BJ (cell line): ENCODE results near the gene RTEL1. TPM values are rescaled to one million over a fixed set of nuclear protein-coding genes. Genes with fewer than 3 reads are reported as not detected.

Experiments
- CTCF ChIA-PET: fragments of 350-600 bp; formaldehyde crosslinking; extraction: SDS; loops from one replicate; lab custom pipeline; 2021; ENCODE audit warnings: antibody characterized with exemption, inconsistent platforms; lab: Yijun Ruan, JAX
- POLR2A ChIA-PET: fragments of 300-600 bp; sonication (Branson Sonifier 250); formaldehyde crosslinking; extraction: SDS; loops from one replicate; lab custom pipeline; 2021; ENCODE audit warnings: antibody characterized with exemption; lab: Charles Lee
- DNase-seq: peaks from one replicate; pipeline ENCODE4 v3.0.0-alpha.2; 2011; ENCODE audit warnings: low read depth
- H3K27me3 ChIP-seq: 2 replicates; pipeline ENCODE4 v1.6.0; 2011; ENCODE audit warnings: low read length; ENCODE audit not compliant: control insufficient read depth, insufficient read depth
- H3K36me3 ChIP-seq: 2 replicates; pipeline ENCODE4 v1.5.1; 2011; ENCODE audit warnings: low read length; ENCODE audit not compliant: control insufficient read depth, insufficient read depth
- H3K4me3 ChIP-seq: 2 replicates; pipeline ENCODE4 v1.5.1; 2011; ENCODE audit warnings: low read depth, mild to moderate bottlenecking, control low read depth, low read length
- polyA plus RNA-seq: library from polyadenylated mRNA; depleted of rRNA; stranded (reverse); fragments of >200 nt; gene quantifications from 2 replicates; pipeline ENCODE4 v1.2.3, GENCODE V29; 2011
- TF ChIP-seq, protein P1 (sequence below): IDR thresholded peaks from 2 replicates; pipeline ENCODE4 v1.5.1; 2011; ENCODE audit warnings: low read depth, mild to moderate bottlenecking, control low read depth, inconsistent platforms, low read length, moderate library complexity; ENCODE audit not compliant: insufficient read depth

Gene RTEL1
- polyA plus RNA-seq, 1 experiment, result 18.3 TPM

DNA sequence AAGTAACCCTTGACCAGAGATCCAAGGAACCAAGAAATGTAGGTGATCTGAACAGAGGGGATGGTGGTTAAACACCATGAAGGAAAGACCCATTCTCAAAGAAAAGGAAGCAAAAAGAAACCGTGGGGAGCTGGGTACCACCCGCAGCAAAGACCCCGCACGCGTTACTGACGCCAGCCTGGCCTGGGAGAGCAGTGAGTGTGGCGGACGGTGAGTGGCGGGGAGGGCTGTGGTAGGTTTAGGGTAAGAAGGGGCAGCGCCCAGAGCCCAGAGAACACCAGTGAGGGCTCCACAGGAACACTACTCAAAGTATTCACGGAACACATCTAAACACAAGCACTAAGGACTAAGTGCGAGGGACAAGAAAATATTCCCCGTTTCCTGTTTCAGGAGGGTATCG, 35.4 kb upstream of the RTEL1 start:
- CTCF ChIA-PET, result no interaction called here
- TF ChIP-seq, protein P1, sequence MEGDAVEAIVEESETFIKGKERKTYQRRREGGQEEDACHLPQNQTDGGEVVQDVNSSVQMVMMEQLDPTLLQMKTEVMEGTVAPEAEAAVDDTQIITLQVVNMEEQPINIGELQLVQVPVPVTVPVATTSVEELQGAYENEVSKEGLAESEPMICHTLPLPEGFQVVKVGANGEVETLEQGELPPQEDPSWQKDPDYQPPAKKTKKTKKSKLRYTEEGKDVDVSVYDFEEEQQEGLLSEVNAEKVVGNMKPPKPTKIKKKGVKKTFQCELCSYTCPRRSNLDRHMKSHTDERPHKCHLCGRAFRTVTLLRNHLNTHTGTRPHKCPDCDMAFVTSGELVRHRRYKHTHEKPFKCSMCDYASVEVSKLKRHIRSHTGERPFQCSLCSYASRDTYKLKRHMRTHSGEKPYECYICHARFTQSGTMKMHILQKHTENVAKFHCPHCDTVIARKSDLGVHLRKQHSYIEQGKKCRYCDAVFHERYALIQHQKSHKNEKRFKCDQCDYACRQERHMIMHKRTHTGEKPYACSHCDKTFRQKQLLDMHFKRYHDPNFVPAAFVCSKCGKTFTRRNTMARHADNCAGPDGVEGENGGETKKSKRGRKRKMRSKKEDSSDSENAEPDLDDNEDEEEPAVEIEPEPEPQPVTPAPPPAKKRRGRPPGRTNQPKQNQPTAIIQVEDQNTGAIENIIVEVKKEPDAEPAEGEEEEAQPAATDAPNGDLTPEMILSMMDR, result no peak
- POLR2A ChIA-PET, result no interaction called here
- no peak for DNase-seq
- H3K27me3 ChIP-seq, result no peaks in the 10 kb centered on the region
- H3K36me3 ChIP-seq, result peaks cover 9% of the 10 kb centered on the region
- no peak overlapping the region for H3K4me3 ChIP-seq

DNA sequence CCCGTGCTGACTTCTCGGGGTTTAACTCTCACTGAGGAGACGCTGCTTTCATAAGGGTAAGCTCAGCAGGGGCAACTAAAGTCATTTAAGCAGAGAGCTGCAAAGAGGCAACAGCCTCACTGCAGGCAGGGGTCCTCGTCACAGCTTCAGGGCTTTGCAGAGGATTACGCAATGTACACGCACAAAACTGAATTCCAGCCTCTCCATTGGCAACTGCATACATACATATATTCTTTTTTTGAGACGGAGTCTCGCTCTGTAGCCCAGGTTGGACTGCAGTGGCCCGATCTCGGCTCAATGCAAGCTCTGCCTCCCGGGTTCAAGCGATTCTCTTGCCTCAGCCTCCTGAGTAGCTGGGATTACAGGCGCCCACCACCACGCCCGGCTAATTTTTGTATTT, 33.6 kb upstream of the RTEL1 start:
- TF ChIP-seq, protein P1, result no peak
- POLR2A ChIA-PET, result no interaction called here
- no peak overlapping the region for H3K4me3 ChIP-seq
- H3K27me3 ChIP-seq, result no peaks in the 10 kb centered on the region
- H3K36me3 ChIP-seq, result peaks cover under 1% of the 10 kb centered on the region; the same call in 1 of the 2 replicates
- DNase-seq, result no peak
- CTCF ChIA-PET, result interaction anchor here (0.9 kb wide), 1 partner anchor 87 kb away, joined by 3 read pairs; no protein-coding TSS in a partner anchor

DNA sequence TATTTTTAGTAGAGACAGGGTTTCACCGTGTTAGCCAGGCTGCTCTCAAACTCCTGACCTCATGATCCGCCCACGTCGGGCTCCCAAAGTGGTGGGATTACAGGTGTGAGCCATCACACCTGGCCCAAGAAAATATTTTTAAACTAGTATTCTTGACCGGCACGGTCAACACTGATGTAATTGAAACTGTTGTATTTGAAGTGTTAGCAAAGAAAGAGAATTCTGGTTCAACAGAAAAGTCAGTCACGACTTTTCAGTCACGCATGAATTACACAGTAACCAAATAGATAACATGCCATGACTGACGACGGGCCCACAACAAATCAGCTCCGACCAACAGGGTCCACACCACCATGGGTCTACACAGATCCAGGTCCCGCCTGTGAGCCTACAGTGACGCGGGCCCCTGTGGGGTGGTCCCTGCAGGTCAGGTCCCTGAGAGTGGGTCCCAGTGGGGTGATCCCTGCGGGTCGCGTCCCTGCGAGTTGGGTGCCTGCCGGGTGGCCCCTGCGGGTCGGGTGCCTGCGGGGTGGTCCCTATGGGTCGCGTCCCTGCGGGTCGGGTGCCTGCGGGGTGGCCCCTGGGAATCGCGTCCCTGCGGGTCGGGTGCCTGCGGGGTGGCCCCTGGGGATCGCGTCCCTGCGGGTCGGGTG, 32.2 kb upstream of the RTEL1 start:
- POLR2A ChIA-PET, result no interaction called here
- no peak for DNase-seq
- peak overlapping the region; percentile 95 for H3K4me3 ChIP-seq
- TF ChIP-seq, protein P1, result no peak
- CTCF ChIA-PET, result no interaction called here
- H3K27me3 ChIP-seq, result no peaks in the 10 kb centered on the region
- no peaks in the 10 kb centered on the region for H3K36me3 ChIP-seq

DNA sequence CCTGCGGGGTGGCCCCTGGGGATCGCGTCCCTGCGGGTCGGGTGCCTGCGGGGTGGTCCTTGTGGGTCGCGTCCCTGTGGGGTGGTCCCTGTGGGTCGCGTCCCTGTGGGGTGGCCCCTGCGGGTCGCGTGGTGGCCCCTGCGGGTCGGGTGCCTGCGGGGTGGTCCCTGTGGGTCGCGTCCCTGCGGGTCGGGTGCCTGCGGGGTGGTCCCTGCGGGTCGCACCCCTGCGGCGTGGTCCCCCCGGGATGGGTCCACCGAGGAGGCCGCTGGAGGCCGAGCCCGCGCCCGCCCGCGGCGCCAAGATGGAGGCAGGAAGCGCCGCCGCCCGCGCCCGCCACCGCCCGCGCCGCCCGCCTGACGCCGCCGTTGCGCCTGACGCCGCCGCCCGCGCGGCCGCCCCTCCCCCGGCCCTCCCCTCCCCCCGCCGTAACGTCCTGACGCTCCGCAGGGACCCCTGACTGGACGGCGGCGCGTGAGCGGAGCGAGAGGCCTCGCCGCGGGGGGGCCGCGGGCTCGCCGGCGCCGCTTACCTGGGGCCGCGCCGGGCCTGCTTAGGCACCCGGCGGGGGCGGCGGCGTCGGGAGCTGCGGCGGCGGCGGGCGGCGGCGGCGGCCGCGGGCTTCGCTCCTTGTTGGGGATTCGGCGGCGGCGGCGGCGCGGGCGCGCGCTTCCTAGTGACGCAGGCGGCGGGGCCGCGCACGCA, 31.5 kb upstream of the RTEL1 start, which contains the start of gene GMEB2:
Gene GMEB2 (minus strand): TSS at position 678 of the 705 bp plus-strand sequence. CDS start 7,704 bp downstream, outside the sequence.
- H3K36me3 ChIP-seq, result no peaks in the 10 kb centered on the region
- TF ChIP-seq, protein P1, result no peak
- H3K4me3 ChIP-seq, result peak within 1 kb of the TSS; percentile 95
- no peaks in the 10 kb centered on the region for H3K27me3 ChIP-seq
- CTCF ChIA-PET, result interaction anchor here (1.1 kb wide), 1 partner anchor 88 kb away, joined by 4 read pairs; no protein-coding TSS in a partner anchor
- DNase-seq, result no peak
- POLR2A ChIA-PET, result interaction anchor here (0.6 kb wide), 1 partner anchor 106 kb away, joined by 5 read pairs; no protein-coding TSS in a partner anchor

DNA sequence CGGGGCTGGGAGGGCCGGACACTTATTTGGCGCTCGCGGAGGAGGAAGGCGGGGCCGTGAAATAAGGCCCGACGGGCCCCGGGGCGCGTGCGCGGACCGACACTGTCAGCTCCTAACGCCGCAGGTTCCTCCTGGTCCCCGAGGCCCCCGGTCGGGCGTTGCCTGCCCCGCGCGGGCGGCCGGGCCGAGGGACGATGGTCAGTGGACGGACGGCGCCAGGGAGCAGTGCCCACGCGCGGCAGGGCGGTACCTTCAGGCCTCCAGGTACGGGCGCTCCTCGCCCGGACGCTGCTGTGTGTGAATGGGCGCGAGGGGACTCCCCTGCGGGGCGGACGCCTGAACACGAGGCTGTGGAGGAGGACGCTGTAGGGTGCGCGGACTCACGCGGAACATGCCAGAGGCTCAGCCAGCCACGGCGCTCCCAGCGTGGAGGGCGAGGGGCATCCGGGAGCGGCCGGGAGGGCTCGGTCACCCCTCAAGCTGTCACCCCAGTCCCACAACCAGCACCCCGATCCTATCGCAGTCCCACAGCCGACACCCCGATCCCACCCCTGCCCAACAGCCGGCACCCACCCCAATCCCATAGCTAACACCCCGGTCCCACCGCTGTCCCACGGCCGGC, 30.9 kb upstream of the RTEL1 start:
- H3K4me3 ChIP-seq, result peak overlapping the region; percentile 95
- CTCF ChIA-PET, result interaction anchor here (1.1 kb wide), 1 partner anchor 89 kb away, joined by 4 read pairs; no protein-coding TSS in a partner anchor
- no peaks in the 10 kb centered on the region for H3K27me3 ChIP-seq
- TF ChIP-seq, protein P1, result no peak
- POLR2A ChIA-PET, result interaction anchor here (0.6 kb wide), 1 partner anchor 107 kb away, joined by 5 read pairs; no protein-coding TSS in a partner anchor
- no peaks in the 10 kb centered on the region for H3K36me3 ChIP-seq
- peak; percentile 44 for DNase-seq
